ENCODE data around the gene LRRC4C. TPM values are rescaled to one million over a fixed set of nuclear protein-coding genes. Genes with fewer than 3 reads are reported as not detected.

Gene LRRC4C
- total RNA-seq, 2 donors from 2014 or later = 2.7 to 2.8 TPM

DNA sequence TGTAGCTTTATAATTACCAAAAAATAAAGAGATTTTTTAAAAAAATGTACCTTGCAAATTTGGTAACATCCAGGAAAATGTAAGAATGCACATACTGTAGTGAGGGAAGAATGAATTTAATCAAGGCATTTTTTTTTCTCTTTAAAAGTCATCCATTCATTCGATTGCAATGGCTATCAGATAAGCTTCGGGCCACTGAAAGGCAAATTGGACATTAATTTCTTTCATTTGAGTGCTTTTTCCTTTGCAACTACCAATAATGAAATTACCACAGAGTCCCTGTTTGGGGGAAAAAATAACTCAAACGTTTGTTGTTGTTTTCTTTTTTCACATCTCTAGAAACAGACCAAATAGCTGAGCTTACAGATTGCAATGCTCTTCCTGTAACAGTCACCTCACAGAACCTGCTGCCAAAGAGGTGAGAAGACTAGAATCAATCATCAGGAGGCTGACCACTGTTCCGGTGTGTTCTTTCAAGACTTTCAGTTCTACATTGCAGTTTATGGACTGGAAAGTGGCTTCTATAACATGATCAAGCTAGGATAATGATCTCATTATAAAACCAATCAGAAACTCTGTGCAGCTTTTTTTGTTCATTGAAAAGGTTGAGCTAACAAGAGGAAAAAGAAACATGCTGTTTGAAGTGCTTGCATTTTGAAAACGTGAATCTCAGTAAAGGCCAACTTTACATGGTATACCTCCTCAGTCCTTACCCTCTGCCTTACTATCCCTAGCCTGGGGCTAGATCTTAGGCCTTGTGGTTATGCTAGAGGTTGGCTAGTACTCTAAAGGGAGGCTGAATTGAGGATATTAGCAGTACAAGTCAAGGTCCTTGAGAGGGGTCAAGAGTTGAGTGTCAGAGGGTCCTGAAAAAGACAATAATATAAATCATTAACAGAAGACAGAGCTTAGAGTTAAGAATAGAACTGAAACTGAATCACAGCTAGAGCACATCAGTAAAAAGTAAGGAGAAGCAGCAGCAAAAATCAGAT, 1276.1 kb downstream of the LRRC4C start:
- Histone ChIP-seq H3K9me3 (no peaks in the 10 kb centered on the region), H3K36me3 (no peaks in the 10 kb centered on the region), H3K4me1 (no peaks in the 10 kb centered on the region), H3K27me3 (no peaks in the 10 kb centered on the region), H3K27ac (no peak overlapping the region), H3K4me3 (no peak overlapping the region)
- DNase-seq (ENCODE audit: low spot score) = no peak
- no peak for TF ChIP-seq CTCF (IDR thresholded peaks at IDR 0.05)

- no peaks in the 10 kb centered on the region for H3K27me3 ChIP-seq
Observed at GRCh38 chr11:40179541-40179940, 1279.9 kb downstream of the LRRC4C start.

GRCh38 chr11:40178470-40178869, 1281.0 kb downstream of the LRRC4C start:
- Histone ChIP-seq H3K9me3 (no peaks in the 10 kb centered on the region), H3K27me3 (no peaks in the 10 kb centered on the region), H3K4me1 (no peaks in the 10 kb centered on the region), H3K36me3 (no peaks in the 10 kb centered on the region), H3K4me3 (no peak overlapping the region), H3K27ac (no peak overlapping the region)
- no peak for TF ChIP-seq CTCF (IDR thresholded peaks at IDR 0.05)
- DNase-seq (ENCODE audit: low spot score) = no peak

More at GRCh38 chr11:40179541-40179940, 1279.9 kb downstream of the LRRC4C start:
- no peak for TF ChIP-seq CTCF (IDR thresholded peaks at IDR 0.05)
- no peaks in the 10 kb centered on the region for H3K4me1 ChIP-seq
- no peak overlapping the region for H3K27ac ChIP-seq
- H3K36me3 ChIP-seq = no peaks in the 10 kb centered on the region
- no peak for DNase-seq (ENCODE audit: low spot score)
- H3K9me3 ChIP-seq = no peaks in the 10 kb centered on the region
- H3K4me3 ChIP-seq = no peak overlapping the region

GRCh38 chr11:40175980-40176379, 1283.5 kb downstream of the LRRC4C start:
- Histone ChIP-seq H3K4me1 (no peaks in the 10 kb centered on the region), H3K4me3 (no peak overlapping the region), H3K27ac (no peak overlapping the region), H3K36me3 (no peaks in the 10 kb centered on the region), H3K9me3 (no peaks in the 10 kb centered on the region), H3K27me3 (no peaks in the 10 kb centered on the region)
- DNase-seq (ENCODE audit: low spot score) = no peak
- TF ChIP-seq CTCF (IDR thresholded peaks at IDR 0.05) = no peak

- Histone ChIP-seq H3K27me3 (no peaks in the 10 kb centered on the region), H3K27ac (no peak overlapping the region), H3K4me1 (no peaks in the 10 kb centered on the region), H3K9me3 (peaks cover 0 to 13% of the 10 kb centered on the region in 2 donors), H3K4me3 (no peak overlapping the region), H3K36me3 (no peaks in the 10 kb centered on the region)
- DNase-seq (ENCODE audit: low spot score) = no peak
- no peak for TF ChIP-seq CTCF (IDR thresholded peaks at IDR 0.05)
Observed at GRCh38 chr11:40170078-40170477, 1289.4 kb downstream of the LRRC4C start.

Data from right atrium auricular region (tissue), 2 donors.